Measurements from ENCODE around the gene SHCBP1L.

GRCh38 chr1:182872881-182873280 lies 80.1 kb downstream of the SHCBP1L start:
- TF ChIP-seq EZH2 (IDR thresholded peaks at IDR 0.05) (no peak), FOXP2 (optimal IDR thresholded peaks at IDR 0.05; ENCODE audit: control extremely low read depth, extremely low read length, insufficient read depth) (no peak)
